H1 (cell line): Measurements from ENCODE around the gene TRPM1. TPM values are rescaled to one million over a fixed set of nuclear protein-coding genes. Genes with fewer than 3 reads are reported as not detected.

Source experiments
- E2F6 ChIP-seq: IDR thresholded peaks from 2 replicates; pipeline ENCODE4 v1.6.1; 2012; ENCODE audit warnings: inconsistent platforms
- RFX5 ChIP-seq: IDR thresholded peaks from 2 replicates; pipeline ENCODE4 v1.6.1; 2011; ENCODE audit warnings: low read depth, low read length, improper control_type of control experiment, borderline replicate concordance
- polyA plus RNA-seq, 7 experiments: library from polyadenylated mRNA; depleted of rRNA in 3 of 7; stranded (reverse) in 5 of 7; unstranded in 2 of 7; fragments of >200 nt in 5 of 7; fragments of 200-250 nt in 2 of 7; gene quantifications; 1 replicate in 5 of 7; 2 replicates in 1 of 7; 4 replicates in 1 of 7; pipeline versions ENCODE4 v1.2.1 to v1.2.3, GENCODE V29; 2011 to 2013; ENCODE audit warnings: missing spikeins in 2 of 7, mixed read lengths in 2 of 7
- total RNA-seq: library from RNA; stranded (reverse); fragmentation: NEBNext Ultra II Directional; extraction: Animal tissue kit (Norgen Biotek cat#: 25700); gene quantifications from 2 replicates; pipeline ENCODE4 v1.2.1, GENCODE V29; 2021

TRPM1 gene
- total and polyA plus RNA-seq, 2 of the 8 experiments (the other 6 are each of a cell fraction or from before 2014, with no cell fraction given) = 0.05 TPM; not detected in 1

GRCh38 chr15:31014608-31014925 lies 87.0 kb downstream of the TRPM1 start (continued):
- TF ChIP-seq E2F6 = no peak
- no peak for TF ChIP-seq RFX5
- TF ChIP-seq, all 59 proteins: peak for 0
